ENCODE measurements around the gene PDZRN3.

- TF ChIP-seq CTCF (conservative IDR thresholded peaks at IDR 0.05 in 1 of 2, IDR thresholded peaks at IDR 0.05 in 1 of 2; ENCODE audit: low read depth in 1 of 2, low read length in 2 of 2) (no peak), EZH2 (IDR thresholded peaks at IDR 0.05; ENCODE audit: low read length, missing control alignments) (no peak)
Observed at GRCh38 chr3:73442886-73443285, 181.9 kb downstream of the PDZRN3 start.

Measured in fibroblast of lung (primary cell).